Measurements from ENCODE around the gene RUSC1. TPM values are rescaled to one million over a fixed set of nuclear protein-coding genes. Genes with fewer than 3 reads are reported as not detected.
A peak's percentile ranks its signal among the peaks of the same experiment; 100 is the strongest.

Gene RUSC1
- total RNA-seq, 1 experiment from 2014 or later: 66.9 TPM

- Histone ChIP-seq H4K5ac (ENCODE audit: insufficient read length, low read depth, low read length) (no peak overlapping the region), H2BK15ac (ENCODE audit: low read depth, low read length) (no peak overlapping the region), H3K4me1 (ENCODE audit: insufficient read depth, low read length) (no peaks in the 10 kb centered on the region; the same call in 1 of the 2 replicates), H2BK12ac (ENCODE audit: insufficient read length, low read depth, low read length) (no peak overlapping the region), H3K9me3 (ENCODE audit: control insufficient read depth, low read depth, low read length) (no peaks in the 10 kb centered on the region), H3K27me3 (ENCODE audit: insufficient read depth, low read length) (no peaks in the 10 kb centered on the region; the same call in 1 of the 2 replicates), H3K4ac (ENCODE audit: low read depth, low read length) (no peak overlapping the region), H3K79me2 (ENCODE audit: insufficient read depth, low read length) (no peaks in the 10 kb centered on the region), H4K20me1 (ENCODE audit: control insufficient read depth, insufficient read depth, insufficient read length) (no peaks in the 10 kb centered on the region), H2BK120ac (ENCODE audit: low read depth, low read length, poor library complexity, severe bottlenecking) (no peak overlapping the region), H3K79me1 (ENCODE audit: insufficient read depth, low read depth, low read length, poor library complexity, severe bottlenecking) (no peaks in the 10 kb centered on the region), H3T11ph (ENCODE audit: low read length) (no peak overlapping the region), H2BK20ac (ENCODE audit: low read depth, low read length, poor library complexity, severe bottlenecking) (no peak overlapping the region), H3K18ac (ENCODE audit: insufficient read length, low read depth, low read length) (peak overlapping the region; percentile 72), H3K23ac (ENCODE audit: insufficient read length, low read depth, low read length) (no peak overlapping the region), H3K14ac (ENCODE audit: insufficient read depth, low read length) (0 out of 2 replicates have a peak overlapping the region, but pooled peaks have one; percentile 26), H3K9ac (ENCODE audit: extremely low read depth, insufficient read length, low read length) (no peak overlapping the region), H2BK5ac (ENCODE audit: insufficient read length, low read length) (no peak overlapping the region), H3K4me2 (ENCODE audit: insufficient read depth, insufficient read length, low read length) (peak overlapping the region; percentile 67), H4K91ac (ENCODE audit: insufficient read length, low read depth, low read length) (no peak overlapping the region), H4K8ac (replicated peaks; ENCODE audit: insufficient read length, low read depth, low read length) (no peak overlapping the region), H3K23me2 (ENCODE audit: insufficient read length, low read depth, low read length, poor library complexity, severe bottlenecking) (peaks cover 12% of the 10 kb centered on the region), H3K56ac (ENCODE audit: insufficient read length, low read depth, low read length) (no peak overlapping the region), H3K27ac (ENCODE audit: insufficient read length, low read depth, low read length) (no peak overlapping the region), H2AK5ac (ENCODE audit: insufficient read length, low read length) (no peak overlapping the region), H2AFZ (ENCODE audit: low read length) (no peak overlapping the region)
- peaks cover 18% of the 10 kb centered on the region for H3K27me3 Mint-ChIP-seq (ENCODE audit: low read depth)
- no peak for TF ChIP-seq CTCF (conservative IDR thresholded peaks at IDR 0.05)
- peaks cover 12 to 23% of the 10 kb centered on the region in 2 experiments for H3K4me1 Mint-ChIP-seq
- H3K36me3 Mint-ChIP-seq (ENCODE audit: insufficient read depth in 1 of 3, low read depth in 3 of 3): no peaks in the 10 kb centered on the region
- peak; percentile 68 for DNase-seq
- WGBS (ENCODE audit: extremely low coverage, insufficient read length, low lambda C conversion rate): no CpG with 5 or more reads among the region's 47 CpGs
- H3K9me3 Mint-ChIP-seq: no peaks in the 10 kb centered on the region; a peak in 1 of 5 replicates
- H3K27ac Mint-ChIP-seq: no peak overlapping the region
- H3K4me3 Mint-ChIP-seq: peak overlapping the region; percentile 17 to 74; a peak in 4 of 5 replicates
Observed at GRCh38 chr1:155295183-155295941, 25.3 kb upstream of the RUSC1 start.
